Vagina (tissue), 2 donors: Measurements from ENCODE around the gene KBTBD4.

Experiments used
- CTCF ChIP-seq, 3 experiments: fragments of 450-650 bp in 2 of 3; fragments of 200-600 bp in 1 of 3; sonication (generic) in 1 of 3; IDR thresholded peaks; one replicate each; pipeline ENCODE4 v1.5.1; 2017 to 2019; ENCODE audit warnings: antibody characterized with exemption in 3 of 3, mild to moderate bottlenecking in 2 of 3, moderate library complexity in 2 of 3
- POLR2A ChIP-seq, 2 donors: fragments of 450-650 bp; IDR thresholded peaks; one replicate each; pipeline ENCODE4 v1.6.1; 2017; ENCODE audit warnings: antibody characterized with exemption in 2 of 2, mild to moderate bottlenecking in 2 of 2, moderate library complexity in 2 of 2
- POLR2AphosphoS5 ChIP-seq, 2 donors: sonication (generic); formaldehyde crosslinking; IDR thresholded peaks; one replicate each; pipeline ENCODE4 v1.9.0; 2017; ENCODE audit warnings: antibody characterized with exemption in 2 of 2, mild to moderate bottlenecking in 2 of 2, low read depth in 1 of 2; ENCODE audit not compliant: insufficient read depth in 1 of 2

DNA sequence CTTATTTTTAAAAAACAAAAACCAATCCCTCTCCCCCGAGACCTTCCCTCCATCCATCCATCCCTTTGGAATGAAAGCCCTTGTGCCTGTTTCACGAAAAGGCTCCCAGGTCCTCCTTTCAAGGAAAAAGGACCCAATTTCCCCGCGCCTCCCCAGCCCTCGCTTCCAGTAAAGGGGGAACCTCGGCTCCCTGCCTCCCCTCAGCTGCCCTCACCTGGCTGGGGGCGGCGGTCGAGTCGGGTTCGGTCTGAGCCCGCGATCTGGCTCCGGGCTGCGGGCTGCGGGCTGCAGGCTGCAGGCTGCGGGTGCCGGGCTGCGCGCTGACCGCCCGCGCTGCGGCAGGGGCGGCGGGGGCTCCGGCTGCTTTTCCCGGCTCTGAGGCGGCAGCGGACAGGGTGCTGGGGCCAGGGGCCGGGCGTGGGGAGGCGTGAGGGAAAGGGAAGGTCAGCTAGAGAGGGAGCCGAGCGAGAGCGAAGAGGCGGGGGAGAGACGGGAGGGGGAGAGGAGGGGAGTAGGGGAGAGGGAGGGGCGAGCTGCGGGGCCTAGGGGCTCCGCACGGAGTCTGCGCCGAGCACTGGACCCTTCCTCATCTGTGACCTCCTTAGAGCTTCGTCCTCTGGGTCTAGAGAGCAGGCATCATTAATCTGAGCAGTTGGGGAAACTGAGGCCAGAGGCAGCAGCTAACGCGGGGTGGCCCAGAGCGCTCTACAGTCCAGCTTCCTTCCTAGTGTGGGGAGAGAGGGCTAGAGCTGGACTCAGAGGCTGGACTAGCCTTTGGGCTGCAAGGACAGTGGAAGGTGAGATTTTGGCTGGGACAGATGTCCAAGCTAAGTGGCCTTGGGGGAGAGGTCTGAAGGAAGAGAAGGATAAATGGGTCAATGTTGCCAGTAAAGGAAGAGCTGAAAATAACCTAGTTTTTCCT is 15.4 kb upstream of the KBTBD4 start, which contains the start of gene C1QTNF4:
- TF ChIP-seq CTCF (IDR thresholded peaks at IDR 0.05): no peak
- no peak for TF ChIP-seq POLR2A (IDR thresholded peaks at IDR 0.05)
- no peak for TF ChIP-seq POLR2AphosphoS5 (IDR thresholded peaks at IDR 0.05; ENCODE audit: insufficient read depth in 1 of 2, low read depth in 1 of 2)
